ENCODE measurements around the gene CKAP5. TPM values are rescaled to one million over a fixed set of nuclear protein-coding genes. Genes with fewer than 3 reads are reported as not detected.

CKAP5 gene
- 106 and 169 TPM in 2 replicates for total RNA-seq (ENCODE audit: low replicate concordance)
- long read RNA-seq, partial matches to known transcripts = 53 of 55 reads
- long read RNA-seq, other reads (novel, unspliced or antisense) = 2 of 55 reads

GRCh38 chr11:46845740-46846509, at the start of gene CKAP5:
TSS of gene CKAP5 (minus strand) at chr11:46846280. CDS start at chr11:46821231, 25,049 bp downstream.
- Mint-ChIP-seq H3K4me3 (peak within 1 kb of the TSS; percentile 98), H3K27ac (peak within 1 kb of the TSS; percentile 96), H3K9me3 (no peaks in the 10 kb centered on the region), H3K36me3 (peaks cover 8% of the 10 kb centered on the region), H3K27me3 (no peaks in the 10 kb centered on the region), H3K4me1 (ENCODE audit: unreplicated experiment) (peaks cover 18% of the 10 kb centered on the region)
- peak; percentile 89 for DNase-seq (ENCODE audit: extremely low spot score, unreplicated experiment)
- TF ChIP-seq CTCF (conservative IDR thresholded peaks at IDR 0.05) = no peak

- Mint-ChIP-seq H3K4me1 (ENCODE audit: unreplicated experiment) (no peaks in the 10 kb centered on the region), H3K4me3 (no peak overlapping the region), H3K27me3 (no peaks in the 10 kb centered on the region), H3K36me3 (peaks cover 5% of the 10 kb centered on the region), H3K9me3 (no peaks in the 10 kb centered on the region), H3K27ac (no peak overlapping the region)
- DNase-seq (ENCODE audit: extremely low spot score, unreplicated experiment) = no peak
- TF ChIP-seq CTCF (conservative IDR thresholded peaks at IDR 0.05) = no peak
Measured at GRCh38 chr11:46895821-46896220, 49.7 kb upstream of the CKAP5 start.

- TF ChIP-seq CTCF (conservative IDR thresholded peaks at IDR 0.05) = no peak
- Mint-ChIP-seq H3K27me3 (no peaks in the 10 kb centered on the region), H3K9me3 (no peaks in the 10 kb centered on the region), H3K36me3 (peaks cover 5% of the 10 kb centered on the region), H3K4me3 (no peak overlapping the region), H3K4me1 (ENCODE audit: unreplicated experiment) (peaks cover under 1% of the 10 kb centered on the region), H3K27ac (no peak overlapping the region)
- DNase-seq (ENCODE audit: extremely low spot score, unreplicated experiment) = no peak
Measured at GRCh38 chr11:46894961-46895360, 48.9 kb upstream of the CKAP5 start.

GRCh38 chr11:46894506-46894905, 48.4 kb upstream of the CKAP5 start:
- Mint-ChIP-seq H3K4me1 (ENCODE audit: unreplicated experiment) (peaks cover 3% of the 10 kb centered on the region), H3K36me3 (peaks cover 10% of the 10 kb centered on the region), H3K9me3 (no peaks in the 10 kb centered on the region), H3K4me3 (no peak overlapping the region), H3K27me3 (no peaks in the 10 kb centered on the region), H3K27ac (no peak overlapping the region)
- TF ChIP-seq CTCF (conservative IDR thresholded peaks at IDR 0.05) = no peak
- DNase-seq (ENCODE audit: extremely low spot score, unreplicated experiment) = no peak

GRCh38 chr11:46892838-46893237, 46.8 kb upstream of the CKAP5 start:
- Mint-ChIP-seq H3K36me3 (peaks cover 4% of the 10 kb centered on the region), H3K4me1 (ENCODE audit: unreplicated experiment) (peaks cover 3% of the 10 kb centered on the region), H3K4me3 (no peak overlapping the region), H3K9me3 (no peaks in the 10 kb centered on the region), H3K27ac (no peak overlapping the region), H3K27me3 (no peaks in the 10 kb centered on the region)
- DNase-seq (ENCODE audit: extremely low spot score, unreplicated experiment) = no peak
- TF ChIP-seq CTCF (conservative IDR thresholded peaks at IDR 0.05) = no peak
